ENCODE measurements around the gene PI16.
"Not testable (repeated sequence)": the region's sequence is repeated elsewhere in the genome, so short reads cannot be mapped to it uniquely, and the experiment has no call there.

Gene PI16

DNA sequence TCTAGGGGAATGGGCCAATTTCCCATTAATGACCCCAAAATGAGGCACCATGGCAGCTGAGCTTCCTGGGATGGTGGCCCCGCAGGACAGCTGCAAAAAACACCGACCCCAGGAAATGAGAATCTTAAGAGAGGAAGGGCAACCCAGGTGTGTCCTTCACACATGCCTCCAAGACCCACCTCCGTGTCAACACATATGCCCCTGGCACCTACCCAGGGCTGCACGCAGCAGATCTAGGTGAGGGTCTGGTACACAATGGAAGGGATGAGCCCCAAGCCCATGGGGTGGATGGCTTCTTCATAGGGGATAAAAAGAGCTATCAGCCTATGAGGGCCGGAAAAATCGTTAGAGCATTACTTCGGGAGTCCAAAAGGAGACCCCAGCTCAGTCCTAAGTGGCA is 22.0 kb downstream of the PI16 start:
- DNase-seq = no peak

DNA sequence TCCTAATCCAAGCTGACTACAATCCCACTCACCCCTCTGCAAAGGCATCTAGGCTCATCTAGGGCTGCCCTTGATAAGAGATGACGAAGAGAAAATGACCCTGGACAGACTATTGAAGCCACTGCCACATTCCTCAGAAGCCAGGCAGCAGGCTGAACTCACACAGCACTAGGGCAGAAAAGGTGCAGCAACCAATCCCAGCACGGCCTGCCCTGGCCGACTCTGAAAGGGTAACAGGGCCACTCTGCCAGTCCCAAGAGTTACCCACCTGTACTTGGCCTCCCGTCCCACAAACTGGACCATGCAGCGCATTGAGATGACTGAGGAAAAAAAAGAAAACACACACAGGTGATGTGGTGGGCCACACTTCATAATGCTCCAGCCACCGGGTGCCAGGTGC is 22.4 kb downstream of the PI16 start:
- DNase-seq = no peak

DNA sequence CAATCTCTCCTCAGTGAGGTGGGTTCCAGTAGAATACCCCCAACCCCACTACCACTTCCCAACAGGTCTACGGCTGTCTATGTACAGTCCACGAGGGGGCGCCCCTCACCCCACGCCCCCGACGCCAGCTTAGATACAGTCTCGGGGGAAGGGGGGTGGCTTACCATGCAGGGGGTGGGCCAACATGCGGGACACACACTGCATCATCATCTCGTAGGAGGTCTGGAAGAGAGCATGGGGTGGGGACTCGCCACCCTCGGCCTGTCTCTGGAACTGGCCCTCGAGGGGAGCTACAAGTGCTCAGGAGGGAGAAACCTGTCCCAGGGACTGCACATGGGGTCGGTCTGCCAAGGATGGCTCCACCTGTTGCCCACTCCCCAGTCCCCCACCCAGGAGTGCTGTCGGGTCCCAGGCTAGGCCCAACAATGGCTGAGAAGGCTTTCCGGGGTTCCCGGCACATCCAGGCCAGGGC is 23.0 kb downstream of the PI16 start:
- DNase-seq = no peak

DNA sequence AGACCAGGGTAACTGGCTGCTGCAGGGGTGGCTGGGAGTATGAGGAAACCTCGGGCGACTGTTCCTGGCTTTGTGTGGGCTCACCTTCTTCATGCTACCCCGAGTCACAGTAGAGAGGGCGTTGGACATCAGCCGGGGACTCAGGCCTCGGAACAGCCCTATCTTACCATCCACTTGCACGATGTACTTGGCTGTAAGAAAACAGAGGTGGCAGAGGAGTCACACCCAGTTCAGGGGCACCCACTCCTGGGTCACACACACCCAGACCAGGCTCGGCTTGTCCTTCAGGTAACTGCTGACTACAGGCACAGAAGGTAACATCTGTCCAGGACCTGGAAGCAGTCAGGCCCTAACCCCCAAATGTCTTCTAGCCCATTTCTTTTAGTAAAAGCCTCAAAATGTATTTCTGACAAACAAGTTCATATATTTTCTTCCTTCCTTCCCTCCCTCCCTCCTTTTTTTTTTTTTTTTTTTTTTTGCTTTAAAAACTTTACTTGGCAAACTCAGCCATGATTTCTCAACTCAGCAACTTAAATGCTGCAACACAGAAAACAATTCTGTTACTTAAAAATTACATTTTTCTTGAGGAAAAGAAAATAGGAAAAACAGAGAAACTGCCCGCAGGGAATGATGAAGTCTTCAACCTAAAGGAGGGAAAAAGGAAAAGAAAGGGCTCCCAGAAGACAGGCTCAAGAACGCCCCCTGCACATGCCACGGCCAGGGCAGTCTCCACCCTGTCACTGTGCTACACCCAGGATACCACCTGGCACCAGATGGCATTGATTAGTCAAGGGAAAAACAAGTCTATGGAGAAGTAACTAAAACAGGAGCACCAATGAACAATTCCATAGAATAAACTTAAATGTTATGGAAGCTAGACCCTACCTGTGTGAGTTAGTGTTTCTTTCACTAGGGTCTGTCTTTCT is 24.1 kb downstream of the PI16 start:
- no peak for DNase-seq

DNA sequence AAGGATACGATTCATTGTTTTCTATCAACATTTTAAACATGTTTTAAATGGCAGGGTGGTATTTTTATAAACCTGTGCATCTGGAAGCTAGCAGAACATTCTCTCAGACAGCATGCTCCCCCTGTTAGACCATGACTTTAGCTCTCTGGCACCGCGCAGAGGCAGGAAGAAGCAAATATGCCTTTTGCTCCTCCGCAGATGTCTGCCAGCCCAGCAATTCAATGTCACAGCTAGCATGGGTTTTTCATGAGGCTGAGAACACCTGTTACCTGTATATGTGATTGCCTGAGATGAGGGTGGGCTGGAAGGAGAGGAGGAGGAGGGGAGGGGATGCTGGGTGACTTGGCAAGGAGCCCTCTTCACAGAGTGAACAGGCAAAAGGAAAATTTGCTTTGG is 24.8 kb downstream of the PI16 start:
- no peak for DNase-seq

DNA sequence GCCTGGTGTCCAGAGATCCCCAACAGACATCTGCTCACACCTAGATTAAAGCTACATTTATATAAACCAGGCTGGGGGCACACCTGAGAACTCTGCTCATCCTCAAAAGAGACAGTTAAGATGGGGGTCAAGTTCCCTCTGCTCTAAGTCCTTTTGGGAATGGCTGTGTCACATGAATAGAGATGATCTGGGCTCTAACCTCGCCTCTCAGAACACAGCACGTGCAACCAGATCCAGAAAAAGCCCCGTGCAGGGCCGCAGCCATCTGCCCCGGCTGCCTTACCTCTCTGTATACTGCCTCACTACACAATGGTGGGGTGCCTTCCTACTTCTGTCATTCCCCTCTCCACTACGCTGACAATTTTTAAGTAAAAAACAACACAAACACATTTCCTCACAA is 25.6 kb downstream of the PI16 start:
- DNase-seq = no peak

DNA sequence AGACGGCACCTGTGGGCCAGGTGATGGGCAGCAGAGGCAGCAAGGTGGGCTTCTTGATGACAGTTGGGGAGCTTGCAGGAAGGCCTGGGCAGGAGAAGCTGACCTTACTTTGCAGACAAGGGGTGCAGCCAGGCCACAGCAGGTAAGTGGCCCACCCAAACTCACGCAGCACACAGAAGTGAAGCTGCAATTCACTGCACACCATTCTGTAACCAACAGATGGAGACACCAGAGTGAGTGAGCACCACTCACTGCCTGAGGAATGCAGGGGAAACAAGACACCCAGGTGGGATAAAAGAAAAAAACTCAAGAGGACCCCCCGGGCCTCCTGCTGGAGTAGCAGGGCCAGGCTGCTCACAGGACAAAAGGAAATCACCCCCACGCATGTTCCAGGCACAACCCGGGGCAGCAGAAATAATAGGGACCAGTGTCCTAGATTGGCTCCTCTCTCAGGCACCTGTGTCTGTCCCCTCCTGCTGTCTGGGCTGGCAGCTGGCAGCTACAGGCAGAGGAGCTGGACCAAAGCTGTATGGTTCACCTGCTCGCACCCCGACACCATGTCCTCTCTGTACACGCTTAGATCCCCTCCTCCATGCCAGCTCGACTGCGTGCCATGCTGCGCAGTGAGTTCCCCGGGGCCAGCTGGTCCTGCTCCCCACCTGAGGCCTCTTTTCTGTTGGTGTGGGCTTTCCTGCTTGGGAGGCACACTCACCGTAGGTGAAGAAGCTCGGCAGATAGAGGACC is 26.5 kb downstream of the PI16 start:
- DNase-seq = no peak

DNA sequence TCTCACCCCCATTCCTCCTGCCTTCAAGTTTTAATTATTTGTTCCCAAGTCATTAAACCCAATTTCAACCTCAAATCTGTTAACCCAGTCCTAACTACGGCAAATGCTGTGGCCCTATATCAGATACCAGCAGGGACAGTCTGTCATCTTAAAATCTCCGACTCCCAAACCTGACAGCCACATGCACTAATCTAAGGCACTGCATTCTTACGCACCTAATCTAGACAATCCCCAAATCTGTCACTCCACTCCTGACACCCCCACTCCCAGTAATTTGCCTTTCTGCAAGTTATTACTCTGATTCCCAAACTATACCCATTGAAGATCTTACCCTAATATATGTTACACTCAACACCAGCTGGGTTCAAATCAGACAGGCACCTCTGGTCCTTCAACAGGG is 29.0 kb downstream of the PI16 start:
- no peak for DNase-seq

DNA sequence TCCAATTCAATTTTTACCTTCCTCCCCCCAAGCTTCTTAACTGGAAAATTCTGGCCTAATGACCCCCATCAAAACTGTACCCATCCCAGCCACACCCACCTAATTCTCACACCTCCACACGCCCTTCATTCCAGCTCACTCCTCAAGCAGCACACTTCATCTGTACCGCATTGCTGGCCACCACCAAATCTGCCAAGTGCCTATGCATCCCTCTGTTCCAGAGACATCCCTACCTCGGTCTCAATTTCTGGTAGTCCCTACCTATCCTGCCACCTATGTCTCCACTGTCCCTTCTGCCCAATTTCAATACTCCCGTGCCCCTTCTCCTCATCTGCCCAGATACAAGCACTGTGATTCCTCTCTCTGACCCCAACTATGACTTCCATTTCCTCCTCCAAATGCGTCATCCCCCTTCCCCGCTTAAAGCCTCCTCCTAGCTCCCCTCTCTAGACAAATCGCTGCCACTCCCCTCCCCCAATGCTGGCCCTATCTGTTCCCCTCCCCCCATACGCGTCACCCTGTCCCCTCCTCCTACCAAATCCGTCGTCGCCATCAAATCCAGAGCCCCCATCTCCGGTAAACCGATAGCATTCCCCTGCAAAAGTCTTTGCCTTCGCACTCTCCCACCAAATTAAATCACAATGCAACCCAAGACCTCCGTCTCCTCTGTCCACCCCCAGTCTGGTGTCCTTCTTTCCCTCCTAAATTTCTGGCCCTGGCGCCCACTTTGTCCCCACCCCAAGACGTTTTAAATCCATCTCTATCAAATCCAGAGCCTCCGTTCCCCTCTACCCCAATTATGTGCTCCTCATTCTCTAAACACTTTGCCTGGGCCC is 30.3 kb downstream of the PI16 start:
- no peak for DNase-seq

DNA sequence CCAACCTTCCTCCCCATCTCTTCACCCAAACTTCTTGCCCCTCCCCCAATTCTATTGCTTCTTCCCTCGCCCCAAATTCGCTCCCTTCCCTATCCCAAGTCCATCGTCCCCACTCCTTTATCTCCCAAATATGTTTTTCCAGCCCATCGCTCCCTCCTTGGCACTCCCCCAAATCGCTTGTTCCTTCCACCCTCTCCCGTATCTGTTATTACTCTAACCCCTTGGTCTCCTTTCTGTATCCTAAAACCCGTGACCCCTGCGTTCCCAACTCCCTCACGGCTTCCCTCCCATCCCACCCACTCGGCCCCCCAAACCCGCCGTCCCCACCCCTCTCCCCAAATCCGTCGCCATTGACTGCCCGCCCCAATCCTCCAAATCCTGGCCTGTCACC is 30.9 kb downstream of the PI16 start:
- no peak for DNase-seq

DNA sequence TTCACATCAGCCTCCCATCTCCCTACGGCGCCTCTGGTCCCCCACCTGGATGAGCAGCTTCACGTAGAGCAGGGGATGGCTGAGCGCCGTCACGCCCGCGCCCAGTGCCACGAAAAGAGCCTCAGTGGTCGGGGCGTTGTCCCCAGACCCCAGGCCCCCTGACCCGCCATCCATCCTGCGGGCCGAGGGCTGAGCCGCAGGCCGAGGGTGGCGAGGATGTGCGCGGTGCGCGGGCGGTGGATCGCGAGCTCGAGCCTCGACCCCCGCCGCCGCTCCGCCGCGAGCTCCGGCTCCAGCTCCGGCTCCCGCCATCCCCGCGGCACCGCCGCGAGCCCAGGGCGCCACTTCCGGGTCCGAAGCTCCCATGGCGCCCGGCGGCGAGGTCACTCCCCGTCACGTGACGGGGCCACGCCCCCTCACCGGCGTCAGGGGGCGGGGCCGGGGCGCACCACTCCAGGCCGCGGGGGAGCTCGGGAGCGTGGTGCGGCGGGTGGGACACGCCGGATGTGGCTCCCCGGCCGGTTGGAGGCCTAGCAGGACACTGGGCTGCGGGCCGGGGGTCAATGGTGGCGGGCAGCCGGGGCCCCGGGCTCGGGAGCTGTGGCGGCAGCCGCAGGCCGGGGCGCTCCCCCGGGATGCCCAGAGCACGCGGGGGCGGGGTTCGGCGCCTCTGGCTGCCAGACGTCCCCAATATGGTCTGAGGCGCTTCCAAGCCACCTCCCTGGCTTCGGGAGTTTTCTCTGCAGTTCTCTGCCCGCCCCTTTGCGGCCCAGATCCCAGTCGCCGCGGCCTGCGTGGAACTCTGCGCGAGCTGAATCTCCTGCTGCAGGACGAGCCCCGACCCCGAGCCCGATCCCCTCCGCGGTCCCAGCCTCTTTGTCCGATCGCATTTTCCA is 31.5 kb downstream of the PI16 start, which contains the start of gene MTCH1:
MTCH1 (minus strand) TSS at position 389 of the 896 bp plus-strand sequence; CDS start at position 366, 23 bp downstream.
- DNase-seq = peak; percentile 63 to 77

DNA sequence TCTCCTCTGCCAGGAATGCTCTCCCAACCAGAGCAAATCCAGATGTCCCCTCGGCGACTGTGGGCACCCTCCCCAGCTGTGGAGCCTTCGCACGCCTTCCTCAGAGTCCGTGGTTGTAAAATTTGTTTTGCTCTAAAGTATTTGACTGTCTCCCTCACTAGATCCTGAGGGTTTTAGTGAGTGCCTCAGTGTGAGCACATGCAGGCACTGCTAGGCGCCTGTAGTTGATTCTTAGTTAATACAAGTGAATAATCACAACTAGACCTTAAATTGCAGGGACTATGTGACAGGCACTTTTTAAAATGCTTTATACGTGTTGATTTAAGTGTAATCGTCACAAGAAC is 32.1 kb downstream of the PI16 start:
- DNase-seq = no peak

DNA sequence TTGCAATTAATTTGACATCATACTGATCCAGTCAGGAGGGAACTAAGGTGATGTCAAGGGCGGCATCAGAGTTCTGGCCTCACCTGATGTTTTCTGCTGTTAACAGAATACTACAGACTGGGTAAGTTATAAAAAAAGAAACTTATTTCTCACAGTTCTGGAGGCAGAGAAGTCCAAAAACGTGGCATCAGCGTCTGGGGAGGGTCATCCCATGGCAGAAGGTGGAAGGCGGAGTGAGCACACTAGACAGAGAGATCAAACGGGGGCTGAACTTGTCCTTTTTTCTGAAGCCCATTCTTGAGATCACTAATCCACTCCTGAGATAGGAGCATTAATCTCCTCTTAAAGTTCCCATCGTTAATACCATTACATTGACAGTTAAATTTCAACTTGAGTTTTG is 34.7 kb downstream of the PI16 start:
- no peak for DNase-seq

DNA sequence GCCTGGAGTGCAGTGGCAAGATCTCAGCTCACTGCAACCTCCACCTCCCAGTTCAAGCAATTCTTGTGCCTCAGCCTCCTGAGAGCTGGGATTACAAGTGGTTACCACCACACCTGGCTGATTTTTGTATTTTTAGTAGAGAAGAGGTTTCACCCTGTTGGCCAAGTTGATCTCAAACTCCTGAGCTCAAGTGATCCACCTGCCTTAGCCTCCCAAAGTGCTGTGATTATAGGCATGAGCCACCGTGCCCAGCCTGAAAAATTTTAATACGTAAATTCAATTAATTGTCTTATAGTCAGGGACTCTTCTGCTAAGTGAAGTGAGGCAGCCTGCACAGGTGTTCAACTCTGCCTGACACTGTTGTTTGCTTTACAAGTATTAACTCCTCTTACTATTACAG is 35.9 kb downstream of the PI16 start:
- not testable (repeated sequence) for DNase-seq

DNA sequence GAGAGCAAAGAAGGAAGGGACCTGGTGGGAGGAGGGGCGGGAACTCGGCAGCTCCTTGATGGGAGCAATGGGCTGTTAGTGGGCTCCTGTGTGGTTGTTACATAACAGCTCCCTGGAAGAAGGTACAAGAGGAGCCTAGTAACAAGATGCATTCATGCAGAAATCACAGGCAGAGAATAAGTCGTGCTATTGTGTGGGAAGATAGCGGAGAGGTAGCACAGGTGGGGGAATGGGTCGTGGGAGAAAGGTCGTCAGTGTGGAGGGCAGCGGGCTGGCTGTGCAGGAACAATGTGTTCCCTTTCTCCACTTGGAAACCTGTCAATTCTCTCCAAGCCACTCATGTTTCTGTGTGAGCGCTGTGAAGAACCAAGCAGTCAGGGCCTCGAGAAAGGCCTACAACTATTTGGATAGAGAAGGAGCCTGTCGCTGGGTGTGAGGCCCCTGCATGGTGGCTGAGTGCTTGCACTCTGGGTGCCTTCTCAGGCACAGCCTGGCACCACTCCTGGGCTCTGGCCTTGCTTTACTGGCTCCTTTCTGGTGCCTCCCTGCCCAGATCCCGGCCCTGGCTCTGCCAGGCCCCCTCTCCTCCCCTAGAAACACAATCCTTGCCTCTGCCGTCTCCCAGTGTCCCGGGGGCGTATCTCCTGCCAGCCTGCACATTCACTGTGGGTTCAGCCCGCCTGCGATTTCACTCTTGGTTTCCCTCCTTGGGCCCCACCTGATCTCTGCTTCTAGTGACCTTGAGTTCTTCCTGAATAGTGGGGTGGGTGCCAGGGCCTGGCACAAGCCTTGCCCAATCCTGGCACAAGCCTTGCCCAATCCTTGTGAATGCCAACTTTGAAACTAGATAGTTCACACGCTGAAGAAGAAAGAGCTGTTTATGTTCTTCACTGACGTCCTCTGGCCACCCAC is 43.5 kb downstream of the PI16 start:
- DNase-seq = no peak

DNA sequence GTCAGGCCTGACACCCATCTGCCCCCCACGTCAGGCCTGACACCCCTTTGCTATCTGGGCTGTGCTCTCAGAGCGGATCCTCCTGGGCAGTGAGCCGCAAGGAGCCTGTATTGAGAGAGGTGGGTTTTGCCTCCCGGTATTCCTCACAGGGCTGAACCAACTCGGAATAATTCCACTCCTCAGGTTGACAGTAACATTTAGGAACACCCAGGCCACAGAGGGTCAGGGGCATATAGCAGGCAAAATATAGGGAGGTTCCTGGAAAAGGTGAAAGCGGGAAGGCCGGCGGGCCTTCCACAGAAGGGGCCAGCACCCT is 44.1 kb downstream of the PI16 start:
- DNase-seq = no peak

DNA sequence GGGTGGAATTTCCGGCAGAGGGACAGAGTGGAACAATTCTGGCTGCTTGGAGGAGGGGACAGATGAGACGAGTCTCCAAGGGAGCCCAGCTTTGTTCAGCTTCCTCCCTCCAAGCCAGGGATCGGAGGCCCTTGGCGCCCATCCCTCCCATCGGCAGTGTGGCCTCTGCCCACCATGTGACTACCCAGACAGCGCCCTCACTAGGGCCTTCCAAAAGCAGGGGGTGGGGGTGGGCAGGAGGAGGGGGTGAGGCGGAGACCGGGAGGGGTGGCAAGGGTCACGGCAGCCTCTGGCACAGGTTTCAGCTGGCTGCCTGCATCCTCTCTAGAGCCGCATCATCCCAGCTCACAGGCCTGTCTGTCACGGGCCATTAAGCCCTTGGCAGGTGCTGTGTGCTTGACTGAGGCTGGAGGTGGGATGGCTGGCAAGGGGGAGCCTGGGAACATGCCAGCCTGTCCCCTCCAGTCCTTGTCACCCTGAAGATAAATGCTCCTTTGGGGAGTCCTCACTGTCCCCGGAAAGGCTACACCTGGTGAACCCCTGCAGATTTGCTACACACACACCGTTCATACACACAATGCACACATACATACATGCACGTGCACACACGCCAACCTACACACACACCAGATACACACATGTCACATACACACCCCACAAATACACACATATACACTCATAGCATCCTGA is 44.7 kb downstream of the PI16 start:
- DNase-seq = peak; percentile 67 to 76

DNA sequence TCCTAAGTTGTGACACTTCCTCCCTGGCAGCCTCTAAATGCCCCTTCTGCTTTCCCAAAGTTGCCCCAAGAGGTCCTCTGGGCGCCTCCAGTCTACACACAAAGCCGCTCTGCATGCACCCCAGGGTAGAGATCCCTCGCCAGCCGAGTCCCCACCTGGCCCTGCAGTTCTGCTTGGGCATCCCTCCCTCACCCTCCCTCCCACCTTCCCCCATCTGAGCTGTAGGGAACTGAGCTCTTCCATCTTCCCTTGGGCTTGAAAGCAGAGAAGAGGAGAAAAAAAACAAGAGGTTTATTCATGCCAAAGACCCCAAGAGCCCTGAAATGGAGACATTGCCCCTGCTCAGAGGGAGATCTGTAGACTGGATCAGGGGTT is 45.2 kb downstream of the PI16 start:
- no peak for DNase-seq

DNA sequence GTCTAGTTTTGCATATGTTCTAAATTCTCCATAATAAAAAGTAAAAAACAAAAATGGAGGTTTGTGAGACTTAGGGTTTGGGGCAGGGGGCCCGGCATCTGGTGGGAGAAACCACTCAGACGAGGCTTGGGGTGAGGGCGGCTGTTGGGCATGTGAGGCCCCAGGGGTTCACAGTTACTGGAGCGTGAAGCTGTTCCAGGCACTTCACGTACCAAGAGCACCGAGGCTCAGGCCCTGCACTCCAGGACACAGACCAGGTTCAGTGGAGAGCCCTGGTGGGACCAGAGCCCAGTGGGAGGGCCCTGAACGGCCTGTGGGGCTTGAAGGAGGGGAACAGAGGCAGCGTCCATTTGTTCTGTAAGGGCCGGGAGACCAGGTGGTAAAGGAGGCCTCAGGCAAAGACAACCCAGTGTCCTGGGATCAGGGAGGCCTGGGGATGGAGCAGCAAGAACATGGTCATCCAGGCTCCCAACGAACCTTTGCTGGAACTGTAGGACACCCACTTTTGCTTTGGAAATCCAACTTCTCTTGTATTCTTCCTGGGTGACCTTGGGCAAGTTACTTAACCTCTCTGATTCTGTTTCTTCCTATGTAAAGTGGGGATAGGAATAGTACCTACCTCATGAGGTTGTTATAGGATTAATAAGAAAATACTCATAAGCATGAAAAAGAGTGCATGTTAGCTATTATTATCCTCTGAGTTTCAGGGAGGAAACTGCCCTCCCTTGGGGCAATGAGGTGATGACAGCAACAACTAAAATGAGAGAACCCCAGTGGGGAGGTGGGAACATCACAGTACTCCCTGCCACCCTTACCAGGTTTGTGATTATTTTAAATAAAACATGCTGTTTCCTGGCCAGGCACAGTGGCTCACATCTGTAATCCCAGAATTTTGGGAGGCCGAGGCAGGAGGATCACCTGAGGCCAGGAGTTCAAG is 49.8 kb downstream of the PI16 start:
- DNase-seq = no peak
